Esophagus muscularis mucosa (tissue), 3 donors: ENCODE measurements around the gene HIRA.

Experiments used
- CTCF ChIP-seq, 3 experiments: fragments of 200-600 bp in 2 of 3; fragments of 450-650 bp in 1 of 3; sonication (generic) in 2 of 3; IDR thresholded peaks; one replicate each; pipeline ENCODE4 v1.5.1; 2017 to 2019; ENCODE audit warnings: antibody characterized with exemption in 3 of 3, mild to moderate bottlenecking in 2 of 3, moderate library complexity in 1 of 3
- EP300 ChIP-seq: sonication (generic); formaldehyde crosslinking; IDR thresholded peaks from one replicate; pipeline ENCODE4 v1.6.1; 2017; ENCODE audit warnings: antibody characterized with exemption

GRCh38 chr22:19385221-19385906, 46.2 kb downstream of the HIRA start:
- no peak for TF ChIP-seq CTCF (IDR thresholded peaks at IDR 0.05)
- no peak for TF ChIP-seq EP300
